GM12878 (cell line): ENCODE results near the gene AMBP. TPM values are rescaled to one million over a fixed set of nuclear protein-coding genes. Genes with fewer than 3 reads are reported as not detected.

ENCODE experiments used
- ATAC-seq: fragments of 200-7000 bp; cut with Tn5 transposase; 3 replicates; pipeline ENCODE4 v1.9.1; 2020; ENCODE audit warnings: mild to moderate bottlenecking, moderate library complexity
- BruUV-seq: library from RNA; stranded (reverse); fragments of 400-500 nt; replicated peaks from 2 replicates; lab custom pipeline; 2021; lab: Mats Ljungman, UMichigan
- CTCF ChIA-PET: fragments of 300-600 bp; sonication (Branson Sonifier 250); formaldehyde crosslinking; extraction: SDS; loops from one replicate; lab custom pipeline; 2021; ENCODE audit warnings: inconsistent platforms; lab: Yijun Ruan, JAX
- POLR2A ChIA-PET: fragments of 350-600 bp; formaldehyde crosslinking; extraction: SDS; loops from one replicate; lab custom pipeline; 2021; ENCODE audit warnings: inconsistent platforms; lab: Charles Lee
- RAD21 ChIA-PET: fragments of 300-600 bp; sonication (Branson Sonifier 250); formaldehyde crosslinking; loops from one replicate; lab custom pipeline; 2023; ENCODE audit warnings: antibody characterized with exemption; ENCODE audit not compliant: unreplicated experiment; lab: Charles Lee
- SMC1A ChIA-PET: fragments of 300-600 bp; sonication (Branson Sonifier 250); formaldehyde crosslinking; loops from one replicate; lab custom pipeline; 2023; ENCODE audit not compliant: unreplicated experiment, uncharacterized antibody; lab: Charles Lee
- DNase-seq: peaks from one replicate; pipeline ENCODE4 v3.0.0-alpha.2; 2011; ENCODE audit warnings: low read depth, low spot score
- FAIRE-seq: peaks from 3 replicates; lab custom pipeline; 2011; peaks lifted over from hg19 to GRCh38; lab: Jason Lieb, UNC
- H2AFZ ChIP-seq: 2 replicates; pipeline ENCODE4 v1.6.0; 2011; ENCODE audit warnings: low read depth, low read length, control low read depth; ENCODE audit not compliant: control insufficient read depth
- H3K27ac ChIP-seq: 2 replicates; pipeline ENCODE4 v1.5.1; 2011; ENCODE audit warnings: control low read depth; ENCODE audit not compliant: control insufficient read depth, insufficient read depth
- H3K27me3 ChIP-seq, 2 experiments: replicated peaks in 1 of 2; 2 replicates each; pipeline versions ENCODE4 v1.6.0 to v1.6.1; 2011; ENCODE audit warnings: low read length in 1 of 2; ENCODE audit not compliant: control insufficient read depth in 2 of 2, insufficient read depth in 2 of 2
- H3K36me3 ChIP-seq, 2 experiments: 2 replicates each; pipeline ENCODE4 v1.5.1; 2011; ENCODE audit warnings: low read length in 1 of 2; ENCODE audit not compliant: control insufficient read depth in 2 of 2, insufficient read depth in 2 of 2
- H3K4me1 ChIP-seq: 2 replicates; pipeline ENCODE4 v1.6.1; 2011; ENCODE audit warnings: mild to moderate bottlenecking, low read length, moderate library complexity, mixed read lengths; ENCODE audit not compliant: control insufficient read depth, insufficient read depth
- H3K4me2 ChIP-seq: 2 replicates; pipeline ENCODE4 v1.6.0; 2011; ENCODE audit warnings: control low read depth; ENCODE audit not compliant: control insufficient read depth, insufficient read depth
- H3K4me3 ChIP-seq: fragments of 200-600 bp; sonication (generic); 2 replicates; pipeline ENCODE4 v1.5.1; 2016
- H3K79me2 ChIP-seq: 2 replicates; pipeline ENCODE4 v1.6.0; 2011; ENCODE audit warnings: low read length; ENCODE audit not compliant: control insufficient read depth, insufficient read depth
- H3K9ac ChIP-seq: 2 replicates; pipeline ENCODE4 v1.8.0; 2011; ENCODE audit warnings: low read length, control low read depth, mixed read lengths; ENCODE audit not compliant: control insufficient read depth, insufficient read depth
- H3K9me3 ChIP-seq: replicated peaks from 3 replicates; pipeline ENCODE4 v1.5.1; 2011; ENCODE audit warnings: mild to moderate bottlenecking, low read length; ENCODE audit not compliant: control insufficient read depth, insufficient read depth
- H4K20me1 ChIP-seq: 2 replicates; pipeline ENCODE4 v1.6.0; 2011; ENCODE audit not compliant: control insufficient read depth, insufficient read depth
- BHLHE40 ChIP-seq, 2 experiments: fragments of 450-650 bp in 1 of 2; IDR thresholded peaks; 2 replicates each; pipeline ENCODE4 v1.6.1; 2011 to 2017; ENCODE audit warnings: low read depth in 2 of 2, borderline replicate concordance in 1 of 2, improper control_type of control experiment in 1 of 2, low read length in 1 of 2, mild to moderate bottlenecking in 1 of 2
- BRCA1 ChIP-seq: IDR thresholded peaks from 2 replicates; pipeline ENCODE4 v1.6.1; 2011; ENCODE audit warnings: low read depth, low read length, improper control_type of control experiment
- CBX3 ChIP-seq: fragments of 200-600 bp; sonication (generic); IDR thresholded peaks from 2 replicates; pipeline ENCODE4 v1.6.1; 2016; ENCODE audit warnings: low read depth, borderline replicate concordance
- CHD1 ChIP-seq: IDR thresholded peaks from 2 replicates; pipeline ENCODE4 v1.6.1; 2012; ENCODE audit warnings: low read depth, low read length, improper control_type of control experiment
- FOS ChIP-seq: IDR thresholded peaks from 3 replicates; pipeline ENCODE4 v1.6.1; 2011; ENCODE audit warnings: borderline replicate concordance; ENCODE audit not compliant: insufficient read length; ENCODE audit errors: extremely low read depth
- GABPA ChIP-seq: IDR thresholded peaks from 2 replicates; pipeline ENCODE4 v1.6.1; 2014; ENCODE audit warnings: antibody characterized with exemption, low read depth, mild to moderate bottlenecking, inconsistent platforms
- IRF4 ChIP-seq: IDR thresholded peaks from 2 replicates; pipeline ENCODE4 v1.6.1; 2011; ENCODE audit warnings: low read depth, low read length
- NKRF ChIP-seq: fragments of 450-650 bp; conservative IDR thresholded peaks from 2 replicates; pipeline ENCODE4 v1.6.1; 2017; ENCODE audit warnings: mild to moderate bottlenecking, moderate library complexity
- PAX5 ChIP-seq: IDR thresholded peaks from 2 replicates; pipeline ENCODE4 v1.6.1; 2011; ENCODE audit warnings: low read depth, low read length, borderline replicate concordance
- PKNOX1 ChIP-seq: fragments of 450-650 bp; IDR thresholded peaks from 2 replicates; pipeline ENCODE4 v1.6.1; 2016; ENCODE audit warnings: mild to moderate bottlenecking
- PML ChIP-seq: IDR thresholded peaks from 2 replicates; pipeline ENCODE4 v1.6.1; 2012; ENCODE audit warnings: low read length, inconsistent platforms
- POLR2AphosphoS5 ChIP-seq: IDR thresholded peaks from 2 replicates; pipeline ENCODE4 v1.6.1; 2011; ENCODE audit warnings: mild to moderate bottlenecking, low read length, inconsistent platforms
- RB1 ChIP-seq: fragments of 450-650 bp; formaldehyde crosslinking; IDR thresholded peaks from 2 replicates; pipeline ENCODE4 v1.6.1; 2017; ENCODE audit warnings: mild to moderate bottlenecking, borderline replicate concordance
- SIN3A ChIP-seq: IDR thresholded peaks from 2 replicates; pipeline ENCODE4 v1.6.1; 2012; ENCODE audit warnings: low read depth, low read length, improper control_type of control experiment
- SP1 ChIP-seq: IDR thresholded peaks from one replicate; pipeline ENCODE4 v1.6.1; 2011; ENCODE audit warnings: low read depth, low read length
- SUPT20H ChIP-seq: IDR thresholded peaks from 2 replicates; pipeline ENCODE4 v1.6.1; 2011; ENCODE audit warnings: low read depth, mild to moderate bottlenecking, low read length, moderate library complexity, borderline replicate concordance; ENCODE audit not compliant: control insufficient read depth
- YBX1 ChIP-seq: fragments of 450-650 bp; IDR thresholded peaks from 2 replicates; pipeline ENCODE4 v1.6.1; 2016; ENCODE audit warnings: antibody characterized with exemption
- ZNF217 ChIP-seq: fragments of 450-650 bp; IDR thresholded peaks from 2 replicates; pipeline ENCODE4 v1.6.1; 2017; ENCODE audit warnings: antibody characterized with exemption, mild to moderate bottlenecking
- ZNF274 ChIP-seq: IDR thresholded peaks from one replicate; pipeline ENCODE4 v1.8.0; 2011; ENCODE audit not compliant: insufficient read length, insufficient read depth
- WGBS: methylation state at CpG from one replicate; pipeline ENCODE4 v1.1.6; 2016; ENCODE audit warnings: low lambda C conversion rate; ENCODE audit not compliant: insufficient replicate concordance, insufficient coverage; ENCODE audit errors: missing lambda C conversion rate; 5-methylcytosine and 5-hydroxymethylcytosine counted together
- in situ Hi-C: fragments of 300-500 bp; cut with MboI; formaldehyde crosslinking; loops from 9 replicates; pipeline ENCODE4 v1.14.3; 2018; ENCODE audit warnings: mixed read lengths
- intact Hi-C: fragments of 100-400 bp; cut with micrococcal nuclease; formaldehyde crosslinking; loops from one replicate; pipeline ENCODE4 v1.14.2; 2022; ENCODE audit not compliant: unreplicated experiment
- polyA plus RNA-seq, 11 experiments: library from polyadenylated mRNA; depleted of rRNA in 4 of 11; unstranded in 6 of 11; stranded (reverse) in 5 of 11; fragments of >200 nt; fragmentation: Nextera tagmentation in 4 of 11; fragmentation: Illumina TruSeq in 1 of 11; extraction: Ambion mirVana in 4 of 11; extraction: Trizol in 1 of 11; gene quantifications; 1 replicate in 1 of 11; 2 replicates in 10 of 11; pipeline versions ENCODE4 v1.2.1 to v1.2.3, GENCODE V29; 2011 to 2016; ENCODE audit warnings: inconsistent platforms in 2 of 11, missing spikeins in 2 of 11, low read depth in 1 of 11
- total RNA-seq, 4 experiments: library from RNA; depleted of rRNA in 3 of 4; stranded (reverse); fragments of >200 nt in 3 of 4; fragmentation: Illumina TruSeq in 1 of 4; extraction: Trizol in 1 of 4; gene quantifications; 2 replicates each; pipeline versions ENCODE4 v1.2.1 to v1.2.3, GENCODE V29; 2013 to 2021

Gene AMBP
- total and polyA plus RNA-seq, 10 of the 15 experiments (the other 5 are each of a cell fraction or from before 2014, with no cell fraction given), result 0.11 to 2.3 (median 0.18) TPM; not detected in 7

GRCh38 chr9:114097613-114098020 lies 19.5 kb upstream of the AMBP start (continued):
- TF ChIP-seq BHLHE40 (IDR thresholded peaks at IDR 0.05; ENCODE audit: borderline replicate concordance in 1 of 2, low read depth in 2 of 2, low read length in 1 of 2) (no peak), SUPT20H (no peak), ZNF274 (no peak)

- no peak for ATAC-seq
- intact Hi-C loops, result no loop called here
- Histone ChIP-seq H3K4me1 (no peaks in the 10 kb centered on the region), H2AFZ (no peak overlapping the region), H3K36me3 (no peaks in the 10 kb centered on the region), H3K79me2 (no peaks in the 10 kb centered on the region), H3K4me3 (no peak overlapping the region), H3K27me3 (no peaks in the 10 kb centered on the region; a peak in 2 of 4 replicates)
- no peak for FAIRE-seq
- no peak for DNase-seq
- RAD21 ChIA-PET, result no interaction called here
- POLR2A ChIA-PET, result no interaction called here
- 65% methylated on average over 12 of the region's 14 CpGs for WGBS
- no peak for TF ChIP-seq CBX3
- no peak for TF ChIP-seq YBX1
- no peak for TF ChIP-seq ZNF217
- TF ChIP-seq IRF4, result no peak
- TF ChIP-seq PAX5, result no peak
- no peak for TF ChIP-seq SIN3A
- TF ChIP-seq SP1, result no peak
- TF ChIP-seq PML, result no peak
- no peak for TF ChIP-seq NKRF
- TF ChIP-seq POLR2AphosphoS5, result no peak
- no peak for TF ChIP-seq CHD1
- no peak for TF ChIP-seq RB1
- no peak for TF ChIP-seq GABPA
- TF ChIP-seq FOS, result no peak
- TF ChIP-seq BRCA1, result no peak
- no peak for TF ChIP-seq PKNOX1
- TF ChIP-seq, all 136 proteins: peak for 0
- BruUV-seq, result no TSS peak
- H3K4me2 ChIP-seq, result no peak overlapping the region
- H3K9ac ChIP-seq, result no peak overlapping the region
- no peaks in the 10 kb centered on the region for H4K20me1 ChIP-seq
- SMC1A ChIA-PET, result no interaction called here
- in situ Hi-C loops, result loop anchor here (25.0 kb wide), 1 partner anchor 190 kb away; no protein-coding TSS in a partner anchor
- H3K27ac ChIP-seq, result no peak overlapping the region
- no peaks in the 10 kb centered on the region for H3K9me3 ChIP-seq
- CTCF ChIA-PET, result interaction anchor here (0.6 to 4.0 kb wide), 2 partner anchors 14 to 1860 kb away, joined by 3 to 19 read pairs; no protein-coding TSS in a partner anchor
Measured at GRCh38 chr9:114096866-114097612, 18.9 kb upstream of the AMBP start.
